ENCODE measurements around the gene UAP1.

The UAP1 gene

DNA sequence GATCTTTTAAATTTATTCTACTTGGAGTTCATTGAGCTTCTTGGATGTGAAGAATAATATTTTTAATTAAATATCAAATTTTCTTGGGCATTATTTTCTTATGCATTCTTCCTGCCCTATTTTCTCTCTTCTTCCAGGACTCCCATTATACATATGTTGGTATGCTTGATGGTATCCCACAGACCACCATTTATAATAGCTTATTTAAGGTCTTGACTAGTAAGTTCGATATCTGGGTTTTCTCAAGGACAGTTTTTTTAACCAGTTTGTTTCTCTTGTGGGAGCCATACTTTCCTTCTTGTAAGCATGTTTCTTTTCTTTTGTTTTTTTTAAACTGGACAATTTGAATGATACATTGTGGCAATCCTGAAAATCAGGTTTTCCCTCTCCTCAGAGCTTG lies 55.3 kb downstream of the UAP1 start:
- no peak for DNase-seq (ENCODE audit: low read depth)

DNA sequence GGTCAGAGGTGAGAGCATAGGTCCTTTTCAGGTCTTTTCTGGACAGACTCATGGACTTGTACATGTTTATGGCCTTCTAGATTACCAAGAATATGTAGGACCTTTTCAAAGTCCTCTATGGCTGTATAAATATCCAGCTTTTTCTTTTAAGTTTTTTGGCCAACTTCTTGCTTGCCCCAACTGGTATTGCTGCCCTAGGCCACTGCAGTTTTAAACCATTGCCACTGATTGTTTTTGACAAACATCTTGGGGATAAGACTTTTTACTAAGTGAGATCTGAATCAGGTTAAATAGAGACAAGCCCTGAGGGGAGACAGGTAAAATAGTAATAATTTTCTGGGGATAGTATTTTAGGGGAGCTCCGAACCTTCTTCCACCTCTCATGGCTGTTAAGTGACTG lies 56.0 kb downstream of the UAP1 start:
- DNase-seq (ENCODE audit: low read depth): no peak

DNA sequence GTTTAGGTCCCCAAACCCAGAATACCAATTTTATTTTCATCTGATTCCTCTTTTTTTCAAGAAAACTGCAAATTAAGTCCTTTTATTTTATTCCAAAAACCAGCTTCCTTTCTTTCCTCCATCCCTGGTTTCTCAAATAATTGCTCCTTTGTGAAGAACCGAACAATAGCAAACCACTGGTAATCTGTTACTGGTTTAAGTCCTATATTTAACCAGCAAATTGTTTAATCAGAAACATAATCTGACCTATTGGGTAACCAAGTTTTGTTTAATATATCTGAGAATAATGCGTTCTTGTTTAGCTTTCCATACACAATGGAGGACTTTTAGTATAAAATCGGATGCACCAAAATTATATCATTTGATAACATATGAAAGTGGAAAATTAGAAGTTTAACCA lies 57.6 kb downstream of the UAP1 start:
- DNase-seq (ENCODE audit: low read depth): no peak

DNA sequence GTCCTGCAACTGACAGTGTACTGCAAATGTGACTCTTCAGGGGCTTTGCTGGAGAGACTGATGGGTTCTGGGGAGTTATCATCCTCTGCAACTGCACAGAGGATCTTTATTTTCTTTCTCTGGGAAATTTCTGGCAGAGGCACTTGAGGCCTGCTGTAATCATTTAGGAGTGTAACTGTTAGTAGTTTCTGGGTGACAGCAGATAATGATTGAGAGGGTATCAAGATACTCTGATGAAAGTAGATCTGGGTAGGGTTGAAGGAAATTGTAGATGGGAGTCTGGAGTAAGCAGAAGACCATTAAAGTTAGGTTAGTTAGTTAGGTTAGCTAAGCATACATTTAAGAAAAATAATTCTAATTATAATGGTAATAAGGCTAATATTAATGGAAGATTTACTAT lies 59.7 kb downstream of the UAP1 start:
- no peak for DNase-seq (ENCODE audit: low read depth)

DNA sequence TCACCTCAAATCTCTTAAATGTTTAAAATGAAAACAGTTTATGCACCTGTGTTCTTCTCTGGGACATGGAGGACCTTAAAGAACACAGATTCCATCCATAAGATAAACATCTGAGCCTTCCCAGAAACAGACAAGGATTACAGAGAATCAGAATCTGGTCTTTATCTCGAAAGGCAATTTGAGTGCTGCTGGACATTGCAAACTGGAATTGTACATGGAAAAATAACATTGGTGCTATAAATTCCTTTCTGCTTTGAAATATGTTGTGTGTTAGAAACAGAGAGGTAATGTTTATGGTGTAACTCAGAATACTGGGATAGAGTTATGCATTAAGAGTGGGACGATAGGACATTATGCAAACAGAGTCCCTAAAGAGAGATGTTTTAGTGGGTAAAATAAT lies 64.2 kb downstream of the UAP1 start:
- no peak for DNase-seq (ENCODE audit: low read depth)

DNA sequence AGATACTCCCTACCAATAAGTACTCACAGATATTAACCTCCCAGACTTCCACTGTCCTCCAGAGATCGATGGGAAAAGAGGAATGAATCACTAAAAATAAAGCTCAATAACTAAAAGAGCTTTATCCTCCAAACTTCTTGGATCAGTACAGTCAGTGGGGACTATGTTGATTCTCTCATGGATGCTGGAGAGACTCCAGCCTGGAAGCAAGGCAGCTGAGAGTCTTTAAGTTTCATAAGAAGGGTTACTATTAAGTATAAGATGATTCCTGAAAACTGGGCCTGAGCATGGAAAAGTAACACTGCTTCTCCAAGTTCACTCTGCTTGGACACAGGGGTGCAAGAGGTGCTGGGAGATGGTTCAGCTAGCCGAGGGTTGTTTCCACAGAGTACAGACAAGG lies 64.6 kb downstream of the UAP1 start:
- DNase-seq (ENCODE audit: low read depth): no peak

DNA sequence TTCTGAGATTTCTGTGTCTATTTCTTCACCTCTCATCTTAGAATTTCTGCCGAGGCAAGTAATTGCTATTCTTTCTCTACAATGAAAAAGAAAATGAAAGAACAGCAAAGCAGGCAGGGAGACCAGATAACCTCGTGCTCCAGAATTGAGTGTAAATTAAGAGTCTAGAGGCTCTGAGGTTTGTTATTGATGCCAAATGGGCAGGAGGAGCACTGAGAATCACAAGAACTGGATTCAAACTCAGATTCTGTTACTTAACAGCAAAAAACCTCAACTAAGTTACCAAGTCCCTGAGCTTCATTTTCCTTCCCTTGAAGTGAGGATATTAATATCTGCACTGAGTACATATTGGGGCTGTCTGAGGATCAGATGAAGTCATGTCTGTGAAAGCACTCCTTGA lies 65.2 kb downstream of the UAP1 start:
- DNase-seq (ENCODE audit: low read depth): no peak

DNA sequence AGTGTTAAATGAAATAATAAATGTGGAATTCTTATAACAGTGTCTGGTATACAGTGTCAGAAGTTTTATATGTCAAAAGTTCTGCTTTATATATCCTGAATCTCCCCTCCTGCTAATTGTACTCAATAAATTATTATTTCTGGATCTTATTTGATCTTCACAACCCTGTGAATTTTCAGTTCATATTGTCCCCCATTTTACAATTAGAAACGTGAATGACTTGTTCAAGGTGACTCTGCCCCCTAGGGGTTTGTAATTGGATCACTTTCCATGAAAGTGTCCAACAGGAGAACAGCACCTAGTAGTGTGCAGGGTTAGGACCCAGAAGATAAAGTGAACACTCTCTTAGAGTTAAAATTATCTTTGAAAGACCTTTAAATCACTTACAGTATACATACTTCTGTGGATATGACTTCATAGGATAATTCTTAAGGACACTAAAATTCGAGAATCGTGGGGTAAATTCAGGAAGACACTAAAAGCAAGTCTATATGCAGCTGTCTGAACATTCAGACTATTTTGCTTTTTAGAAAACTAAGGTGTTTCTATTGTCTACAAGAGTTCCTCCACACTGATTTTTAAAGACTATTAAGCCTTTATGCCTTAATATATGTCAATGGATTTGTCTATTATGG lies 66.3 kb downstream of the UAP1 start:
- DNase-seq (ENCODE audit: low read depth): no peak

DNA sequence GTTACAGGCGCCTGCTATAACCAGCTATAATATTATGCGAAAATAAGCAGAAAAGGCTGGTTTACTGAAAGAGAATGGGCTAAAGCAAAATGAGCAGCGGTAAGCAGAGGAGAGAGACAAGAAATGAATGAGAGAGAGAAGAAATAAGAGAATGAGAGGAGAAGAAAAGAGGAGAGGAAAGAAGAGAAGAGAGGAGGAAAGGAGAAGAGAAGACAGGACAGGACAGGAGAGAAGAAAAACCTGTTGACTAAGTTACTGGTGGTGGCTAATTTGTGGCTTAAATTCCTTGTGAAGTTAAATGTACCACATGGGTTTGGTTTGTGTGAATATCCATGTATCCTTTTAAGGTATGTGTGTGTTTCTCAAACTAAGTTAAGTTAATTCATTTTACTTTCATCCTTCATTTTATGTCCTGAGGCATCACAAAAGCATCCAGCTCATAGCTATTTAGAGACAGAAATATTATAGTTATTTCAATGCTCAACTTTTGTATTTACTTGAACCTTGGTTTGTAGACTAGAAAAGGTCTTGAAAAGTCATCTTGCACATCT lies 67.6 kb downstream of the UAP1 start:
- no peak for DNase-seq (ENCODE audit: low read depth)

DNA sequence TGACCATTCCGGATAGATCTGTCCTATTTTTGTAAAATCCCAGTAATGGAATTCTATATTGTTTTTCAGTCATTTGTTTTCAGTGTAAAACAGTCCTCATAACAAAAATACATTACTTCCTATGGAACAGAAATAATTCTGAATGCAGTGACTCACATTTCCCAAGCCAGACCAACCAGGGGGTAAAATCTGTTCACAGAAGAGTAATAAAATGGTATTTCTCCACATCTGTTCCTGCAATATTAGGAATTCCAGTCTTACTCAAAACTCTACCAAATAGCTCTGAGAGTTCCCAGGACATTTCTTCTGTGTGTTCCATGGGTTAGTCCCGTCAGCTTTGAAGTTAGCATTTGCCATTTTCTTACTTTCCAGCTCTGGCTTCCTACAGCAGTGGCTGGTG lies 68.1 kb downstream of the UAP1 start:
- no peak for DNase-seq (ENCODE audit: low read depth)

DNA sequence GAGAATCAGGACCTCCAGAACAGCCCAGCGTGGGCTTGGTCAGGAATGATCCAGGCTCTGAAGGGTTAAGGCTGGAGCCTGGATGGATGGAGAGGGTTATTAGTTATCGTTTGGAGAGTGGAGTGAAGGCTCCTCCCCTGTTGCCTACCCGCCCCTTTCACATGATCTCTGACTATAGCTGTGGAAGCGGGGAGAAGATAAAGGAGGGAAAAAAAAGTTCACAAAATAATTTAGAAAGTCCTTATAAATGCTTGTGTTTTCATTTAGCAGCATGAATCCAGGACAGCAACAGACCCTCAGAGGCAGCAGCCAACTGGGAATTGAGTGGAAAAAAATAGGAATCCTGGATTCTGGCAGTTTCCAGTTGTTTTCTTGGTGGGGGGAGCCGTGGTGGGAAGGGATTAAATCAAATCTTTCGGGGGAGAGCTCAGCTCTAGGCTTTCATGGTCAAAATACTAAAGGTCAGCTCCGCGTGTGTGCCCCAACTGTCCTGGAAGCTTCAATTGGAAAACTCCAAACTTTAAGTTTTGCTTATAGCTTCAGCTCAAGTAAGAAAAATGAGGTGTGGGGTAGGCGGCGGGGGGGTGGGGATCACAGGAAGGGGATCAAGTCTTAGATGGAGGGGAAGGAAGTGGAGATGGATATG lies 70.1 kb downstream of the UAP1 start:
- no peak for DNase-seq (ENCODE audit: low read depth)

DNA sequence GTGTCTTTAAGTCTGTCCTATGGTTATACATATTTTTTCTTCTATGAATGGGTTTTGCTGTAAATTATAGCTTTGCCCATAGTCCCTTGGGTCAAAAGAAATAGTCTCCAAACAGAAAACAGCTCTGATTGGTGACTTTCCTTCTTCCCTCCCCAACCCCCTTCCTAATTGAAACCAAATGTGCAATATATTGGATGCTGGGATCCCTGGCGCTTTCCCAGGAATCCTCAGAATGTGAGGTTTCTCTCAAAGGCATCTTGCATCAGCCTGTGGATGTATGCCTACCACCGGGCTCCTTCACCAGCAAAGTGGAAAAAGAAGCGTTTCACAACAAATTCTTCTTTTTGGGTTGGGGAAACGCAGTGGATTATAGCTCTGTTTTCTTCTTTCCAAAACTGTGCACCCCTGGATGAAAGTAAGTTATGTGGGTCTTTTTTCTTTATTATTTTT lies 70.7 kb downstream of the UAP1 start, which contains the start of gene DDR2:
Gene DDR2, plus strand, starts transcription at position 248 of the 450 bp plus-strand sequence. CDS start 86,600 bp downstream, outside the sequence.
- DNase-seq (ENCODE audit: low read depth): no peak

DNA sequence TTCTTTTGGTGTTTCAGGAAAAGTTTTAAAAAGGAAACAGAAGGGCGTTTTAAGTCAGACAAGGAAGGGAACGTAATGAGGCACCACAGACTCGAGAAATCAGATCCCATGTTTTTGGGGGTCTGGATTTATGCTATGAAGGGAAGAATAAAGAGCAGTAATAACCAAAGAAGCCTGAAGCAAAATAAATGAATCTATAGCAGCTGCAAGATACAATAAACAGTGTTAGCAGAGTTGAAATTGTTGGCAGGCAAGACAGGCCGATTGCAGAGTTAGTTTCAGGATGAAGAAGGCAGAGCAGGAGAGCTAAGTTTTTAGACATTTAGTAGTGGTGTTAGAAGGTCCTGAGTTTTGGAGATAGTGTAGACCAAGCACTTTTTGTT lies 71.2 kb downstream of the UAP1 start:
- no peak for DNase-seq (ENCODE audit: low read depth)

DNA sequence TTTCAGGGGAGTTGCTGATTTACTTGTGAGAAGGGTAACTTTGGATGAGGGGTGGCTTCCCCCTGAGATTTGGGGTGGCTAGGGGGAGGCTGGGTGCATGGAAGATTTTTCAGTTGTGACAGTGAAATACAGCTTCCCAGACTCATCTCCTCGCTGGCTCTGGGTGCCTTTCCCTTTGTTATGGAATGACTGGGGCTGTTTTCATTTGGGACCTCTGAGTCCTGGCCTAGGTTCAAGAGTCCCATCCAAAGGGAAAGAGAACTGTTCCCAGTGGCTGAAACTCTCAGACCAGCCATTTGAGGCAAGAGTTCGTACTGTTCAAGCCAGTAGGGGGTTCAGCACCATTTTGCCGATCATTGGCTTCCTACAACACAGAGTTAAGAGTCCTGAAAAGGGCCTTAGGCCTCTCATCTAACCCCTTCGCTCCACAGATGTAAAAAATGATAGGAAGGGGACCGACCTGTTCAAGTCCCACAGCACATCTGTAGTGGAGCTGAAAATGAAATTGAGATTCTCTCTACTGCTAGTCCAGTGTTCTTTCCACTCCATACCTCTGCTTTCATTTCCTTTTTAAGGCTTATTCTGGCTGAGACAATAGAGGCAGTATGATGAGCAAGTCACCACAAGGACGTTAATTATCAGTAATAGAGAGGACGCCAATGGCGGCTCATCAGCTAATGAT lies 71.7 kb downstream of the UAP1 start:
- no peak for DNase-seq (ENCODE audit: low read depth)

DNA sequence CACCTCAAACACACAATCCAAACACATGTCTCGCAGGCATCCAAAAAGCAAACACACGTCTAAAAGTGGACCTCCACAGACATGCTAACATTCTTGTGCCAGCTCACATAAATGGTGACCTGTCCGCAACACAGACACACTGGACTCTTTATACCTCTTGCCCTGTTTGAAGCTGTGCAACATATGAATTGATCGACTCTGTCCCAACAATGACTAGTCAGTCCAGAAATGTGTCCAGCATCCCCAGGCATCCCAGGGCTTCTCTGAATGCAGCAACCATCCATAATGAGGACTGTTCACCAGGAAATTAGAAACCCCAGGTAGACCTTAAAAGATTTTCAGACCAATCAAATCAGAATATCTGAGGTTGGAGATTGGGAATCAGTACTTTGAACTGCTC lies 73.9 kb downstream of the UAP1 start:
- DNase-seq (ENCODE audit: low read depth): no peak

DNA sequence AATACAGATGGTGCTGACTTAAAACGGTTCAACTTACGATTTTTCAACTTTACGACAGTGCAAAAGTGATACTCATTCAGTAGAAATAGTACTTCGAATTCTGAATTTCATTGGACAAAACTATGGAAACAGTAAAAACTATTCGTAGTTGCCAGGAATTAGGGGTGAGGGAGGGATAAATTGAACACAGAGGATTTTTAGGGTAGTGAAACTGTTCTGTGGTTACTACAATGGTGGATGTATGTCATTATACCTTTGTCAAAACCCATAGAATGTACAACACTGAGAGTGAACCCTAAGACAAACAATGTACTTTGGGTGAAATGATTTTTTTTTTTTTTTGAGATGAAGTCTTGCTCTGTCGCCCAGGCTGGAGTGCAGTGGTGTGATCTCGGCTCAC lies 78.2 kb downstream of the UAP1 start:
- no peak for DNase-seq (ENCODE audit: low read depth)

DNA sequence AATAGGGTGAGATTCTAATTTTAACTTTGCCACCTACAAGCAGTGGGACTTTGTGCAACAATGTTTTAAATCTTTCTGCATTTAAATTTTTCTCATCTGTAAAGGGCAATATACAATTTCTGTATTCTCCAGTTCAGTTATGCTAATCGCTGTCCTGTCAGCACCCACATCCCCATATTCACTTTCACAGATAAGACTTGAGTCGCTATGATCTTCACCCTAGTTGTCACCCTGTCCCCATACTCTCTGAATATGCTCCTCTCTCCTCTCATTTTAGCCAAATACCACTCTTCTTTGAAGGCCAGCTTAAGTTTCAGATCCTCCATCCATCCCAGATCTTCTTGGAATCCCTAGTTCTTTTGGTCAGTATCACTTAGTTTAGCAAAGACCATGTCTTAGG lies 79.6 kb downstream of the UAP1 start:
- DNase-seq (ENCODE audit: low read depth): no peak

DNA sequence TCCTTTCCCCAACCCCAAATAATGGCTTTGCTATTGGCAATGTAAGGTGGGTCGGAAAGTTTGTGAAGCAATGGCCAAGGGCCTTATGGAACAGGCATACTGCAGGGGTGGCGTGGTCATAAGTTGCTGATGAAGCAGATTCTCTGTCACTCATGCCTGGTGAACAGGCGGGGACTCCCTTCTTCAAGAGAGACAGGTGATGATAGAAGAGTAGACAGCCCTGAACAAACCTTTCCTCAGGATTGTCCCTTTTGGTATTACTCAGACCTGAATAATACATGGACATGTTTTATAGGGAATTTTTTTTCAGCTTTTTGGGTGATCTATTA lies 83.4 kb downstream of the UAP1 start:
- no peak for DNase-seq (ENCODE audit: low read depth)

DNA sequence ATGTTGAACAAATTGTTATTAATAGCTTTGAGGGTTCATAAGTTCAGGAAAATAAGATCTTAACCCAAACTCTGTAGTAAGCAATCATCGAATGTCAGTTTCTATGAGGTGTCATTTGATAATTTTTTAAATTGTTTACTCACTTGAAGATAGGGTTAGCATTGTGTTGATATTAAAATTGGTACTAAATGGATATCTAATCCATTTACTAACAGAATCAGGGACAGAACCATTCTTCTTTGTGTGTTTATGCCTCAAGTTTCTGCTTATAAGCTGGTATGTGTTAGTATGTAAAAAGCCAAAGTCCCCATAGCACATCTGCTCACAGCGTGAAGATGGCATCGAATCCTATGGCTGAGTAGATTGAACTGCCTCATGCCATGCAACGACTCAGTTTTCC lies 84.1 kb downstream of the UAP1 start:
- DNase-seq (ENCODE audit: low read depth): no peak

DNA sequence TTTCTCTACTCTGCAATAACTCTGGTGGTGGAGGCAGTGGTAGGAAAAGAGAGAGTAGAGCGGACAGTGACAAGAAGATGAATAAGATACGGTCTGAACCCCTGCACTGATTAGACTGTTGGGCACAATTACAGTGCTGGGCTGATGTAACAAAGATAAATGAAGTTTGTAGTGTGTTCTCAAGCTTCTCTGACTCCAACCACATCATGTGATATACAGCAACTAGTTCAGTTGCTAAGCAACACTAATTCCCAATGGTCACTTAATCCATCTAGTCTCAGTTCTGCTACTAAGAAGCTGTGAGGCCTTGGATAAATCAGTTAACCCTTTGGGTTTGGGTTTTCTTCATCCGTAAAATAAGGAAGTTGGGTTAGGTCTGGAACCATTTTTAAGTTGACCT lies 88.1 kb downstream of the UAP1 start:
- no peak for DNase-seq (ENCODE audit: low read depth)
